Measurements from ENCODE around the gene FHIT.

- TF ChIP-seq POLR2A (IDR thresholded peaks at IDR 0.05) (no peak), EP300 (IDR thresholded peaks at IDR 0.05) (no peak)
- TF ChIP-seq, protein P1, sequence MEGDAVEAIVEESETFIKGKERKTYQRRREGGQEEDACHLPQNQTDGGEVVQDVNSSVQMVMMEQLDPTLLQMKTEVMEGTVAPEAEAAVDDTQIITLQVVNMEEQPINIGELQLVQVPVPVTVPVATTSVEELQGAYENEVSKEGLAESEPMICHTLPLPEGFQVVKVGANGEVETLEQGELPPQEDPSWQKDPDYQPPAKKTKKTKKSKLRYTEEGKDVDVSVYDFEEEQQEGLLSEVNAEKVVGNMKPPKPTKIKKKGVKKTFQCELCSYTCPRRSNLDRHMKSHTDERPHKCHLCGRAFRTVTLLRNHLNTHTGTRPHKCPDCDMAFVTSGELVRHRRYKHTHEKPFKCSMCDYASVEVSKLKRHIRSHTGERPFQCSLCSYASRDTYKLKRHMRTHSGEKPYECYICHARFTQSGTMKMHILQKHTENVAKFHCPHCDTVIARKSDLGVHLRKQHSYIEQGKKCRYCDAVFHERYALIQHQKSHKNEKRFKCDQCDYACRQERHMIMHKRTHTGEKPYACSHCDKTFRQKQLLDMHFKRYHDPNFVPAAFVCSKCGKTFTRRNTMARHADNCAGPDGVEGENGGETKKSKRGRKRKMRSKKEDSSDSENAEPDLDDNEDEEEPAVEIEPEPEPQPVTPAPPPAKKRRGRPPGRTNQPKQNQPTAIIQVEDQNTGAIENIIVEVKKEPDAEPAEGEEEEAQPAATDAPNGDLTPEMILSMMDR (IDR thresholded peaks at IDR 0.05), result no peak
Observed at GRCh38 chr3:59882746-59883145, 1368.5 kb downstream of the FHIT start.

Measured in suprapubic skin (tissue), 3 donors.